Ishikawa (cell line): ENCODE data around the gene TOMM22.

Experiments
- CEBPB ChIP-seq: IDR thresholded peaks from 2 replicates; pipeline ENCODE4 v1.6.1; 2012
- CREB1 ChIP-seq: IDR thresholded peaks from 2 replicates; pipeline ENCODE4 v1.6.1; 2012; ENCODE audit warnings: low read depth
- EGR1 ChIP-seq: IDR thresholded peaks from 2 replicates; pipeline ENCODE4 v1.6.1; 2012
- EP300 ChIP-seq: IDR thresholded peaks from 2 replicates; pipeline ENCODE4 v1.6.1; 2012; ENCODE audit warnings: borderline replicate concordance
- FOXM1 ChIP-seq: IDR thresholded peaks from 2 replicates; pipeline ENCODE4 v1.6.1; 2012; ENCODE audit warnings: low read depth, borderline replicate concordance
- NFIC ChIP-seq: IDR thresholded peaks from 2 replicates; pipeline ENCODE4 v1.6.1; 2012
- RAD21 ChIP-seq: IDR thresholded peaks from 2 replicates; pipeline ENCODE4 v1.6.1; 2012; ENCODE audit warnings: low read depth
- TAF1 ChIP-seq: IDR thresholded peaks from 2 replicates; pipeline ENCODE4 v1.6.1; 2012; ENCODE audit warnings: low read depth, mild to moderate bottlenecking
- TCF12 ChIP-seq: IDR thresholded peaks from 2 replicates; pipeline ENCODE4 v1.6.1; 2012; ENCODE audit warnings: low read depth
- TEAD4 ChIP-seq: IDR thresholded peaks from 2 replicates; pipeline ENCODE4 v1.6.1; 2012
- YY1 ChIP-seq: IDR thresholded peaks from 2 replicates; pipeline ENCODE4 v1.6.1; 2012; ENCODE audit warnings: low read depth
- ZBTB7A ChIP-seq: IDR thresholded peaks from 2 replicates; pipeline ENCODE4 v1.6.1; 2012; ENCODE audit warnings: low read depth
- TF ChIP-seq, protein P1 (sequence below): IDR thresholded peaks from 2 replicates; pipeline ENCODE4 v1.6.1; 2012
- TF ChIP-seq, protein P2 (sequence below): IDR thresholded peaks from 2 replicates; pipeline ENCODE4 v1.6.1; 2012
- TF ChIP-seq, protein P3 (sequence below): IDR thresholded peaks from 2 replicates; pipeline ENCODE4 v1.6.1; 2012; ENCODE audit warnings: low read depth, mild to moderate bottlenecking

Gene TOMM22

DNA sequence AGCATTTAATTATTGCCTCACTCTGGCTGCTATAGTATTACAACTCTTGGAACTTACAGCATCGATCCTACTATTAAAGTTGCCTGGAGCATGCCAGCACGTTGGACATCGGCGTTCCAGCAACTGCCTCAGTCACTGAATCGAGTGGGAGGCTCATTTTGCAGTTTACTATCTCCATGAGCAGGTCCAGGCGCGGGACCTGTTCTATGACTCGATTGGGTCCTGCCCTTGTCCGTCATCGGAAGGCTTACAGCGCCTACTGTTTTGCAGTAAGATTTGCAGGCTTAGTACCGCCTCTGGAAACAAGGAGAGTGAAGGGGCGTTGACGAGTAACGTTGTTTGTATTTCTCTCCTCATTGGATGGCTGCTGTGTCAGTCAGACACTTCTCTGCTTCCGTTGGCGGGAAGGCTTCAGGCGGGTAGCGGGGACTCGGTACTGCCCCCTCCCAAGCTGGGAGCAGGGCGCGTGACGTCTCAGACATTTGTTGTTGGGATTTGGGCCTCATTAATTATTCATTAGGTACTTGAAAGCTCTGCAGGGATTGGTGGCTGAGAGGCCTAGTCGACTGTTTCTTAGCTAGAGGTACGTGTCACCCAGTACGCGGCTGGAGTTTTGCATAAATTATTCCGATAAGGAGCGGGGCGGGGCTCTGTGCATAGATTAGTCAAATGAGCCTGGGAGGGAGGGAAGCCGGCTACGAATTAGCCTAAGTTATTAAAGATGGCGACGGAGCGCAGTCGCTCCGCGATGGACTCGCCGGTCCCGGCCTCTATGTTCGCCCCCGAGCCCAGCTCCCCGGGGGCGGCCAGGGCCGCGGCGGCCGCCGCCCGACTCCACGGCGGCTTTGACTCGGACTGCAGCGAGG is 23.7 kb downstream of the TOMM22 start, which contains the start of gene GTPBP1:
GTPBP1 (plus strand) TSS at position 710 of the 866 bp plus-strand sequence; CDS start at position 722, 12 bp downstream.
- no peak for TF ChIP-seq RAD21
- peak; percentile 57 for TF ChIP-seq CEBPB
- TF ChIP-seq, protein P1, sequence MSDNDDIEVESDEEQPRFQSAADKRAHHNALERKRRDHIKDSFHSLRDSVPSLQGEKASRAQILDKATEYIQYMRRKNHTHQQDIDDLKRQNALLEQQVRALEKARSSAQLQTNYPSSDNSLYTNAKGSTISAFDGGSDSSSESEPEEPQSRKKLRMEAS, result peak; percentile 60
- no peak for TF ChIP-seq FOXM1
- TF ChIP-seq ZBTB7A, result no peak
- TF ChIP-seq NFIC, result no peak
- no peak for TF ChIP-seq EP300
- TF ChIP-seq, protein P2, sequence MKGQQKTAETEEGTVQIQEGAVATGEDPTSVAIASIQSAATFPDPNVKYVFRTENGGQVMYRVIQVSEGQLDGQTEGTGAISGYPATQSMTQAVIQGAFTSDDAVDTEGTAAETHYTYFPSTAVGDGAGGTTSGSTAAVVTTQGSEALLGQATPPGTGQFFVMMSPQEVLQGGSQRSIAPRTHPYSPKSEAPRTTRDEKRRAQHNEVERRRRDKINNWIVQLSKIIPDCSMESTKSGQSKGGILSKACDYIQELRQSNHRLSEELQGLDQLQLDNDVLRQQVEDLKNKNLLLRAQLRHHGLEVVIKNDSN, result peak; percentile 73
- TF ChIP-seq, protein P3, sequence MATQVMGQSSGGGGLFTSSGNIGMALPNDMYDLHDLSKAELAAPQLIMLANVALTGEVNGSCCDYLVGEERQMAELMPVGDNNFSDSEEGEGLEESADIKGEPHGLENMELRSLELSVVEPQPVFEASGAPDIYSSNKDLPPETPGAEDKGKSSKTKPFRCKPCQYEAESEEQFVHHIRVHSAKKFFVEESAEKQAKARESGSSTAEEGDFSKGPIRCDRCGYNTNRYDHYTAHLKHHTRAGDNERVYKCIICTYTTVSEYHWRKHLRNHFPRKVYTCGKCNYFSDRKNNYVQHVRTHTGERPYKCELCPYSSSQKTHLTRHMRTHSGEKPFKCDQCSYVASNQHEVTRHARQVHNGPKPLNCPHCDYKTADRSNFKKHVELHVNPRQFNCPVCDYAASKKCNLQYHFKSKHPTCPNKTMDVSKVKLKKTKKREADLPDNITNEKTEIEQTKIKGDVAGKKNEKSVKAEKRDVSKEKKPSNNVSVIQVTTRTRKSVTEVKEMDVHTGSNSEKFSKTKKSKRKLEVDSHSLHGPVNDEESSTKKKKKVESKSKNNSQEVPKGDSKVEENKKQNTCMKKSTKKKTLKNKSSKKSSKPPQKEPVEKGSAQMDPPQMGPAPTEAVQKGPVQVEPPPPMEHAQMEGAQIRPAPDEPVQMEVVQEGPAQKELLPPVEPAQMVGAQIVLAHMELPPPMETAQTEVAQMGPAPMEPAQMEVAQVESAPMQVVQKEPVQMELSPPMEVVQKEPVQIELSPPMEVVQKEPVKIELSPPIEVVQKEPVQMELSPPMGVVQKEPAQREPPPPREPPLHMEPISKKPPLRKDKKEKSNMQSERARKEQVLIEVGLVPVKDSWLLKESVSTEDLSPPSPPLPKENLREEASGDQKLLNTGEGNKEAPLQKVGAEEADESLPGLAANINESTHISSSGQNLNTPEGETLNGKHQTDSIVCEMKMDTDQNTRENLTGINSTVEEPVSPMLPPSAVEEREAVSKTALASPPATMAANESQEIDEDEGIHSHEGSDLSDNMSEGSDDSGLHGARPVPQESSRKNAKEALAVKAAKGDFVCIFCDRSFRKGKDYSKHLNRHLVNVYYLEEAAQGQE, result no peak
- TF ChIP-seq EGR1, result no peak
- no peak for TF ChIP-seq TCF12
- TF ChIP-seq YY1, result peak; percentile 91
- peak; percentile 87 for TF ChIP-seq CREB1
- TF ChIP-seq TAF1, result peak; percentile 90
- no peak for TF ChIP-seq TEAD4

DNA sequence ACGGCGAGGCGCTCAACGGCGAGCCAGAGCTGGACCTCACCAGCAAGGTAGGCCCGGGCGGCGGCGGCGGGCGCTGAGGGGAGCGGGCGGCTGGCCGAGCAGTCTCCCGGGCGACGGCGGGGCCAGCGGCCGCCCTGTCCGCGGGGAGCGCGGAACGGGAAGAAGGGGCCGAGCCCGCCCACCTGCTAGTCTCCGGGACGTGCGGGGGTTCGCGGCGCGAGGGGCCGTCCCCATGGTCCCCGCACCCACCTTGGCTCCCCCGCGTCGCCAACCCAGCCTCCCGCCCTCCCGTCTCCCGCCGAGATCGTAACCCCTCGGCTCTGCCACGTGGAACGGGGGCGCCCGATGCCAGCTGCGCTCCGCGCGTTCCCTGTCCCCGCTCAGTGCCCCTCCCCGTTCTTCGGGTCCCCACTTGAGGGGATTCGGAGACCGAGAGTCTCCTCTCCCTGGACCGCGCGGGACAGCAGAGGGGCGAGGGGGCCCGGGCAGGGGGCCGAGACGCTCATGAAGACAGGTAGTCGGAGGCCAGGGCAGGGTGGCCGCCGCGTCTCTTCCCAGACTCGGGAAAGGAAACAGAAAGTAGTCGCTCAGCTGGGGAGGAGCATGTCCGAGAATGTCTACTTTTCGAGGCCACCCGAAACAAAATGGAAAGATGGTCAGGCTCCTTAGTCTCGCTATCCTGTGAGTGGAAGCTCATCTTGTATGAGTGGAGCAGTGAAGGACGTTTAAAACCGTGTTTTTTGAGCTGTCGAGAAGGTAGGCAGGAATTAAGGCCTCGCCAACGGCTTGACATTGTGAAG is 24.5 kb downstream of the TOMM22 start:
- no peak; the same call in 1 of the 2 replicates for TF ChIP-seq EGR1
- TF ChIP-seq RAD21, result no peak
- TF ChIP-seq TCF12, result peak; percentile 29; the same call in 1 of the 2 replicates
- TF ChIP-seq, protein P1, result peak; percentile 72
- peak; percentile 60 for TF ChIP-seq ZBTB7A
- TF ChIP-seq TEAD4, result no peak
- no peak; the same call in 1 of the 2 replicates for TF ChIP-seq TAF1

DNA sequence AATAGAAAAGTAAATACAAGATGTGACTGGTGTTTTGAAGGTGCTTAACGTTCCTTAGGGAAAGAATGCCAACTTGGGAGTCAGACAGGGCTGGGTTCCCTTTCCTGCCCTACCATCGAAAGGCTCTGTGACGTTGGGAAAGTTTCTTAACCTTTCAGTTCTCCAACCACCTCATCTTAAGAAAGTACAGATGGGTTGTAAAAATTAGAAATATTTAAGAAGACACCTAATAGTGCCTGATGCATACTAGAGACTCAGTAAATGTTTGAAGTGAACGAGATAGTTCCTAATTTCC is 25.1 kb downstream of the TOMM22 start:
- TF ChIP-seq EGR1 (no peak), RAD21 (no peak), CREB1 (no peak), FOXM1 (no peak), EP300 (no peak), TEAD4 (no peak), CEBPB (no peak), ZBTB7A (no peak), NFIC (no peak)
- TF ChIP-seq, protein P3, result no peak

GRCh38 chr22:38707346-38707745 is 25.6 kb downstream of the TOMM22 start:
- TF ChIP-seq TEAD4 (no peak), FOXM1 (no peak), NFIC (no peak), TCF12 (no peak)

GRCh38 chr22:38707984-38708383 is 26.2 kb downstream of the TOMM22 start:
- no peak for TF ChIP-seq NFIC
- no peak for TF ChIP-seq TAF1
- no peak for TF ChIP-seq TEAD4
- TF ChIP-seq TCF12, result no peak

DNA sequence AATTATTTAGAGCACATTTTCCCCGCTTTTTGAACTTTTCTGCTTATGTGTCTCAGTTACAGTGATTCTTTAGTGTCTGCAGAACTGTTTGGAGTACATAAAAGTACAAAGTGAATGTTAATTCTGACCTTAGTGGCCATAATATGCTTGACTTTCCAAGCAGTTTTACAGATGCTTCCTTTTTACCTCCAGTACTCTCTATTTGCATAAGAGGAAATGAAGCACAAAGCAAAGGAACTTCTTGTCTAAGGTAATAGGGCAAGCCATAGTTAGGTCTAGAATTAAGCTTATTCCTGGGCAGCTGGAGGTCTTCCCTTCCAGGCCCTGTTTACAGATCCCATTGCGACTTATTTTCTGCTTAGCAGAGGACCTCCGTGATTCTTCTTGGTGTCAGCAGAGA is 27.5 kb downstream of the TOMM22 start:
- TF ChIP-seq ZBTB7A, result no peak
- no peak for TF ChIP-seq RAD21
- no peak for TF ChIP-seq FOXM1
- TF ChIP-seq CEBPB, result no peak
- no peak for TF ChIP-seq TAF1
- no peak for TF ChIP-seq NFIC
- no peak for TF ChIP-seq TCF12
- no peak for TF ChIP-seq TEAD4
- TF ChIP-seq, protein P3, result no peak
- no peak for TF ChIP-seq EGR1
- TF ChIP-seq, protein P2, result no peak
- no peak for TF ChIP-seq EP300
- TF ChIP-seq CREB1, result no peak
